GM19099 (cell line): ENCODE results near the gene GPX3.

Experiments
- POLR2A ChIP-seq: IDR thresholded peaks from 3 replicates; pipeline ENCODE4 v1.6.1; 2011; ENCODE audit warnings: low read depth; ENCODE audit not compliant: insufficient read length; ENCODE audit errors: extremely low read depth

GPX3 gene

GRCh38 chr5:151054709-151055108 lies 34.3 kb downstream of the GPX3 start:
- no peak for TF ChIP-seq POLR2A

DNA sequence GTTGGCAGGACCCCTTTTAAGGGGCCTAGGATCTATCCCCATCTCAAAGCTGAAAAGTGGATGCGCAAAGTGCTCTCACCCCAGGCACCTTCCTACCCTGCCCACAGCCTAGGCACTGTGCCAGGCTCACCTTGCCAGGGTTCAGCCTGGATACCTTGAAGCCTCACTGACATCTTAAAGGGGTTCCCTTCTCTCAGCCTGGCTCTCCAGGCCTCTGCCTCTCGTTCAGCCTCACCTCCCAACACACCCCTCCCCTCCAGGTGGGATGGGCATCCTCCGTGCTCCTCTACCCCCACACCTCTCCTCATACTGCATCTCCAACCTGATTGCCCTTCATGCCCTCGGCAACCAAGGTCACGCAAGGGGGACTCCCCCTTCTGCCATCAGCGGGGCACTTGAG lies 34.9 kb downstream of the GPX3 start:
- TF ChIP-seq POLR2A, result no peak

DNA sequence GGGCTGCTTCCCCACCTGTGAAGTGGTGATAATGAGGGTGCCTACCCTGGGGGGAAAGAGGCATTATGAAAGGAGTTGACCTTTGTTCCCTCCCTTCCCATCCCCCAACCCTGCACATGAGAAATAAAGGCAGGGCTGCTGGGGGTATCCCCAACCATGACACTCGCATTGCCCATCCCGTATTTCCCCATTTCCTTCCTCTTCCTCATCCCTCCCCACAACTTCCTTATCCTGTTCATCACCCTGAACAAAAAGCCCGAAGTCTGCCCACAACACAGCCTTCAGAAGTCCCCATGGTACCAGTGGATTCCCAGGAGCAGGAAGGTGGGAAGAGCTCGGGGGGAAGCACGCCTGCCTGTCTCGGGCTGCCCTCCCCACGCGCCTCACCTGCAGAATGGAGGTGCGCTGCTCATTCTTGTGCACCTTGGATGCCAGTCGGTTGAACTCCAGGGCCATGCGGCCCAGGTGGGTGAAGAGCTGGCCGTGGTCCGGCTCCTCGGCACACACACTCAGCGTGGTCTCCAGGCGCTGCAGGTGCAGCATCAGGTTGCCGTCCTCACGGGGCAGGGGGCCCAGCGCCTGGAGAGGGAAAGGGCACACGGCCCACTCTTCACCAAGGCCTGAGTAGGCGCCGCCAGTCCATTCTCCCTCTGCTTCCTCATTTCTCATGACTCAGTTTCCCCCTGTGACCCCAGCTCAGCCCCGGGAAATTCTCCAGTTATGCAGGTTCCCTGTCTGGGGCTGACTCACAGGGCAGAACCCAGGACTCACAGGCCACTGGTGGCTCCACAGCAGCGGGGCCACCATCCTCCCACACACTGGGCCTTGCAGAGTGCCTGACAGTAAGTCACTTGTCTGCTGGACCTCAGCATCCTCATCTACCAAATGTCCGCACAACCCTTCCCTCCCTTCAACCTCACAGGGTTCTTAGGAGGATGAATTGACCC lies 36.3 kb downstream of the GPX3 start:
- no peak for TF ChIP-seq POLR2A

GRCh38 chr5:151058301-151058700 lies 37.9 kb downstream of the GPX3 start:
- TF ChIP-seq POLR2A, result no peak

DNA sequence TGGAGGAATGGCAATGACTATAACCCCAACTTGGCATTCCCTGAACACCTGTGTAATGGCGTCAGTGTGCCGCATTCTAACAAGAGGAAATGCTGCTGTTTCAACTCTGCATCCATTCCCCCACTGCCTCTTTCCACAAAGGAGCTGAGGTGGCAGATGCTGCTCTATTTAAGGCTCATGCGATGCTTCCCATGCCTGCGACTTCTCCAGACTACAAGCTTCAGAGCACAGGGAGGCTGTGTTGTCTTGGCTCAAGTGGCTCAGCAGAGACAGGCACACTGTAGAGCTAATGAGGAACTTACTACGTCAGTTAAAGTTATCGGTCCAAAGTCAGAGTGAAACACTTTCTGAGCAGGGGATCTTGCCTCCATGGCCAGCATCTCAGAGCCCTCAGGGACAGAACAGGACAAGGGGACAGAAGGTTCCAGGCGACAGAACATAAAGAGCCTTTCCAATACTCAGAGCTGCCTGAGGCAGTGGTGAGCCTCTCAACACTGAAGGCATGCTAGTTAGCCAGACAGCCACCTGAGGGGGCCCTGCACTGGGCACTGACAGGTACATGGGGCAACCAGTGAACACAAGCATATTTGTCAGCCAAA lies 38.6 kb downstream of the GPX3 start:
- no peak for TF ChIP-seq POLR2A

GRCh38 chr5:151060742-151061141 lies 40.4 kb downstream of the GPX3 start:
- no peak for TF ChIP-seq POLR2A

DNA sequence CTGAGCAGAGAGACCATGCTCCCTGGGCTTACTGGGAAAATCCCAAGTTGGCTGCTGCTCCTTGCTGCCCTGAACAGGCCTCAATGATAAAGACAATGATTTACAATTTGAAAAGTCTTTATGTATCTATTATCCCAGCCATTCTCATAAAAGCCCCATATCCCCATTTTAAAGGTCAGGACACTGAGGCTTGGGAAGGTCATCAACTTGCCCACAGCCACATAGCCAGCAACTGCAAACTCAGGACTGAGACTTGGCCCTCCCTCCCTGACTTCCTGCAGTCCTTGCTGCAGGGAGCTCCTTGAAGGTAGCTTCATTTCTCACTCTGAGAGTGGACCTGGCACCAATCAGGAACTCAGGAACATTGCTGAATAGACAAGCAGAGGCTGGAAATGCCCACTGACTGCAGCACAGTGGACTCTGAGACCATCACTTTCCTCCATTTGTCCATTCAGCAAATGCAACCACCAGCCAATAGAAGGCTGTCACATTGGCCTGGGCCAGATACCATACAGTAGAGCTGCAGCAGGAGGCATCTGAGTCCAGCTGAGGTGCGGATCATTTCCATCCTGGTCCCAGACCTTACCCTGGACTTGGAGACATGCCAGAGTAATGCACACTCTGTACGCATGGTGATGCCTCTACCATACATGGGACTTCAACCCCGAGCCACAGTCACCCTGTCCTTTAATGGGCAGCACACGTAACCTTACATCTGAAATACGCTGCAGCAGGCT lies 42.2 kb downstream of the GPX3 start:
- TF ChIP-seq POLR2A, result no peak

- no peak for TF ChIP-seq POLR2A
Observed at GRCh38 chr5:151063142-151063989, 43.0 kb downstream of the GPX3 start.

GRCh38 chr5:151064916-151065499 lies 44.6 kb downstream of the GPX3 start:
- no peak for TF ChIP-seq POLR2A

- no peak for TF ChIP-seq POLR2A
Observed at GRCh38 chr5:151065609-151066008, 45.2 kb downstream of the GPX3 start.

DNA sequence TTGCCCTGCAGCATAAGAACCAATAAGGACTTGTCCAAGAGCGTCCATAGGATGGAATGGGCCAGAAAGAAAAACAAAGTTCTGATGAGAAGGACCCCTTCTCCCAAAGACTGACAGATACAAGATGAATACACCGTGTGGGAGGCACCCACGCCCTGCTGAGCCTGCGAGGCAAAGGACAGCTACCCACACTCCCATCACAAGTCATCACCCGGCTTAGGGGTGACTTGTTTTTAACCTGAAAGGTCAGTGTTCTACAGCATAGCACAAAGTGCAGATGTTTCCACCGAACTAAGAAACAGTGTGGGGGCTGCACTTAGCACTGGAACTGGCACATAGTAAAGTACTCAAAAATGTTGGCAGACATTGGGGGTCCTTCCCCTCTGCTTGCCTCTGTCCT lies 46.5 kb downstream of the GPX3 start:
- no peak for TF ChIP-seq POLR2A

DNA sequence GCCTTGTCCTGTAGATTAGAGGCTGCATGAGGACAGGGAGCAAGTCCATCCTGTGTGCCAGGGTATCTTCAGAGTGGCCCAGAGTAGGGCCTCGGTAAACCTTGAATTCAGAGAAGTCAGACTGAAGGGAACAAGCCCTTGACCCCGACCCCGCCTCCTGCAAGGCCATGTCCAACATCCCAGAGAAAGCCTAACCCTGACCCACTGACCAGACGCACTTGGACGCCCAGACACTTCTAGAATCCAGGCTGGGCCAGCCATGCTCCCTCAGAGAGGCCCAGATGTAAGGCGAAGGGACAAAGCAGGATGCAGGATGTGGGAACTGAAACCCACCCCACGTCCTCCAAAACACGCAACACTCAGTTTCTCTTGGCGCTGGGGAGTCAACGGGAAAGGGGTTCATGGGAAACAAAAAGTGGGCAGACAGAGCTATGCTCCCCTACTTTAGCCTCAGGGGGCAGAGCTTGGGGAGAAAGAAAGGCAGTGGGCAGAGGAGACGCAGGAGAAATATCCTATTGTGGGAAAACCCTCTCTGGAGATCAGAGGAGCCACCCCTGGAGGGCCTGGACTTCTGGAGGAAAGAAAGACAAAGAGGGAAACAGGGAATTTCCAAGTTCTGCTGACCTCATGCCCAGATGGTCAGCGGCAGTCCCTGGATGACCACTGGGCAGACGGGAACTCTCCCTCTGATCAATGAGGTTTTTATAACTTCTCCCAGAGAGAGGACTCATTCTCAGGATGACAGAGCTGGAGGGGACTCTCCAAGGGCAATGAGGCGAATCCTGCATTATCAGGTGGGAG lies 47.4 kb downstream of the GPX3 start:
- TF ChIP-seq POLR2A, result no peak

GRCh38 chr5:151068433-151069197 lies 48.2 kb downstream of the GPX3 start:
- TF ChIP-seq POLR2A, result no peak

- TF ChIP-seq POLR2A, result no peak
Observed at GRCh38 chr5:151070449-151070848, 50.1 kb downstream of the GPX3 start.
